ENCODE measurements around the gene PPFIBP2.
A peak's percentile ranks its signal among the peaks of the same experiment; 100 is the strongest.

The PPFIBP2 gene

DNA sequence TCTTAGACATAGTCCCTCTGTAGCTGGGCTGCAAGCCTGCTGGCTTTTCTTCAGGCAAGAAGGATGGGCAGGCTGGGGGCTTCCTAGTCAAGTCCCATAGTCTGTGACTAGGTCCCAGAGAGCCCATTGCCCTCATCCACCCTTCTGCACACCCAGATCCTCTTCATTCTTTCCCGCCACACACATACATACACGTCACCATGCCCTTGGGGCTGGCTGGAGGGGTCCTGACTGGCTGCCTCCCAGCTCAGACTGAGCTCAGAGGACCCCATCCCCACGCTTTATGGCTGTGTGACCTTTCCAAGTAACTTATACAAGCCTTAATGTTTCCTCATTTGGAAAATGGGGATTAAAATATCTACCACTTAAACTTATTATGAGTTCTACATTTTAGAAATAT is 13.5 kb upstream of the PPFIBP2 start:
- H3K9me3 ChIP-seq (ENCODE audit: control insufficient read depth, insufficient read depth, low read depth, low read length) = no peaks in the 10 kb centered on the region
- ChIA-PET POLR2A (no interaction called here), CTCF (interaction anchor here (1.4 to 3.4 kb wide), 2 partner anchors 12 to 195 kb away, joined by 3 to 14 read pairs; partner anchors contain the start of gene PPFIBP2)
- no peaks in the 10 kb centered on the region for H3K36me3 ChIP-seq (ENCODE audit: control insufficient read depth in 2 of 2, insufficient read depth in 1 of 2, low read length in 2 of 2)
- H3K4me1 ChIP-seq (ENCODE audit: control insufficient read depth, insufficient read depth, low read length) = no peaks in the 10 kb centered on the region
- H3K27ac ChIP-seq (ENCODE audit: extremely low read depth, low read depth, low read length) = no peak overlapping the region
- H3K4me3 ChIP-seq (ENCODE audit: low read depth, low read length) = no peak overlapping the region
- no peak for TF ChIP-seq MYNN (tag by site-specific recombination; IDR thresholded peaks at IDR 0.05; ENCODE audit: borderline replicate concordance)
- TF ChIP-seq, protein P1, sequence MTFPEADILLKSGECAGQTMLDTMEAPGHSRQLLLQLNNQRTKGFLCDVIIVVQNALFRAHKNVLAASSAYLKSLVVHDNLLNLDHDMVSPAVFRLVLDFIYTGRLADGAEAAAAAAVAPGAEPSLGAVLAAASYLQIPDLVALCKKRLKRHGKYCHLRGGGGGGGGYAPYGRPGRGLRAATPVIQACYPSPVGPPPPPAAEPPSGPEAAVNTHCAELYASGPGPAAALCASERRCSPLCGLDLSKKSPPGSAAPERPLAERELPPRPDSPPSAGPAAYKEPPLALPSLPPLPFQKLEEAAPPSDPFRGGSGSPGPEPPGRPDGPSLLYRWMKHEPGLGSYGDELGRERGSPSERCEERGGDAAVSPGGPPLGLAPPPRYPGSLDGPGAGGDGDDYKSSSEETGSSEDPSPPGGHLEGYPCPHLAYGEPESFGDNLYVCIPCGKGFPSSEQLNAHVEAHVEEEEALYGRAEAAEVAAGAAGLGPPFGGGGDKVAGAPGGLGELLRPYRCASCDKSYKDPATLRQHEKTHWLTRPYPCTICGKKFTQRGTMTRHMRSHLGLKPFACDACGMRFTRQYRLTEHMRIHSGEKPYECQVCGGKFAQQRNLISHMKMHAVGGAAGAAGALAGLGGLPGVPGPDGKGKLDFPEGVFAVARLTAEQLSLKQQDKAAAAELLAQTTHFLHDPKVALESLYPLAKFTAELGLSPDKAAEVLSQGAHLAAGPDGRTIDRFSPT (tag by site-specific recombination; IDR thresholded peaks at IDR 0.05) = no peak
- TF ChIP-seq ZNF629 (tag by site-specific recombination; IDR thresholded peaks at IDR 0.05) = no peak
- no peak for TF ChIP-seq BCL6B (tag by site-specific recombination; IDR thresholded peaks at IDR 0.05)
- TF ChIP-seq ZNF521 (tag by site-specific recombination; IDR thresholded peaks at IDR 0.05) = no peak
- TF ChIP-seq ZNF768 (tag by site-specific recombination; IDR thresholded peaks at IDR 0.05) = no peak
- no peak for TF ChIP-seq ZNF596 (tag by site-specific recombination; IDR thresholded peaks at IDR 0.05)
- no peak for TF ChIP-seq ZNF16 (tag by site-specific recombination; IDR thresholded peaks at IDR 0.05; ENCODE audit: low read depth)
- TF ChIP-seq ZBTB6 (tag by site-specific recombination; IDR thresholded peaks at IDR 0.05) = no peak
- TF ChIP-seq REPIN1 (tag by site-specific recombination; IDR thresholded peaks at IDR 0.05; ENCODE audit: low read depth) = no peak
- no peak for TF ChIP-seq ZIC2 (tag by site-specific recombination; IDR thresholded peaks at IDR 0.05)
- TF ChIP-seq ZXDB (tag by site-specific recombination; IDR thresholded peaks at IDR 0.05) = no peak
- TF ChIP-seq ZNF830 (tag by site-specific recombination; IDR thresholded peaks at IDR 0.05; ENCODE audit: low read depth) = no peak
- TF ChIP-seq ZNF701 (tag by site-specific recombination; IDR thresholded peaks at IDR 0.05) = no peak
- no peak for TF ChIP-seq PATZ1 (tag by site-specific recombination; IDR thresholded peaks at IDR 0.05)
- no peak for TF ChIP-seq ZNF670 (tag by site-specific recombination; IDR thresholded peaks at IDR 0.05; ENCODE audit: low read depth)
- no peak for TF ChIP-seq ZBTB48 (tag by site-specific recombination; IDR thresholded peaks at IDR 0.05)
- TF ChIP-seq ZFP3 (tag by site-specific recombination; IDR thresholded peaks at IDR 0.05; ENCODE audit: low read depth) = no peak
- TF ChIP-seq ZNF473 (tag by site-specific recombination; IDR thresholded peaks at IDR 0.05) = no peak
- no peak for TF ChIP-seq ZNF391 (tag by site-specific recombination; IDR thresholded peaks at IDR 0.05; ENCODE audit: borderline replicate concordance, low read depth)

DNA sequence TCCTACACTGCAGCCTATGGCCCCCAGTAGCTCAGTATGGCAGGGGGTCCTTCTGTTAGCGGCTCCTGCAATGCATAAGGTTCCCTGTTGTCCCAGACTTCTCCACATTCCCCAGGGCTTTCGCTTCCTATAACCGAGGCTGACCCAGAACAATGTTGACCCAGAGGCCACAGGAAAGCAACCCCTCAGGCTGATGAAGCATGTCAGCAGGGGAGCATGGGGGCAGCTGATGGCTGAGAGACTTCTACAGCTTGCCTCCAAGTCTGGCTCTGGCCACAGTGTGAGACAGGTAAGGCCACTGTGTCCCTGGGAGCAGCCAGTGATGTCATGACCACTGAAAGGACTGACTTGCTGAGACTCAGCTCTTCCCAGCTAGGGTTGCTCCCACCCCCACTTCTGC is 12.5 kb upstream of the PPFIBP2 start:
- Histone ChIP-seq H3K36me3 (ENCODE audit: control insufficient read depth in 2 of 2, insufficient read depth in 1 of 2, low read length in 2 of 2) (no peaks in the 10 kb centered on the region), H3K4me1 (ENCODE audit: control insufficient read depth, insufficient read depth, low read length) (no peaks in the 10 kb centered on the region), H3K27ac (ENCODE audit: extremely low read depth, low read depth, low read length) (no peak overlapping the region), H3K9me3 (ENCODE audit: control insufficient read depth, insufficient read depth, low read depth, low read length) (no peaks in the 10 kb centered on the region), H3K4me3 (ENCODE audit: low read depth, low read length) (no peak overlapping the region)
- POLR2A ChIA-PET = no interaction called here
- CTCF ChIA-PET = interaction anchor here (0.7 to 3.4 kb wide), 4 partner anchors 8 to 194 kb away, joined by 3 to 14 read pairs (median 3); partner anchors contain the start of gene PPFIBP2
- TF ChIP-seq ZIC2 (tag by site-specific recombination; IDR thresholded peaks at IDR 0.05) (peak; percentile 56), ZNF768 (tag by site-specific recombination; IDR thresholded peaks at IDR 0.05) (no peak), KLF8 (tag by site-specific recombination; IDR thresholded peaks at IDR 0.05) (no peak), ZNF221 (tag by site-specific recombination; IDR thresholded peaks at IDR 0.05; ENCODE audit: borderline replicate concordance) (no peak)

All from HEK293 (cell line).